Hepatocyte (in vitro differentiated cells): ENCODE measurements around the gene CT45A8.
"Not testable (repeated sequence)": the region's sequence is repeated elsewhere in the genome, so short reads cannot be mapped to it uniquely, and the experiment has no call there.

Source experiments
- CTCF ChIP-seq: fragments of 200-600 bp; sonication (generic); IDR thresholded peaks from 2 replicates; pipeline ENCODE4 v1.5.1; 2016; ENCODE audit warnings: antibody characterized with exemption, mild to moderate bottlenecking; ENCODE audit not compliant: poor library complexity
- EZH2 ChIP-seq: fragments of 200-600 bp; sonication (generic); IDR thresholded peaks from 2 replicates; pipeline ENCODE4 v1.6.1; 2016; ENCODE audit warnings: antibody characterized with exemption, mild to moderate bottlenecking, borderline replicate concordance

- TF ChIP-seq CTCF, EZH2: not testable (repeated sequence)
Observed at GRCh38 chrX:135888976-135889375, 34.6 kb upstream of the CT45A8 start.
